GM23248 (cell line): ENCODE results near the gene MYO18B. TPM values are rescaled to one million over a fixed set of nuclear protein-coding genes. Genes with fewer than 3 reads are reported as not detected.

Source experiments
- DNase-seq: peaks from one replicate; pipeline ENCODE4 v3.0.0-alpha.2; 2015
- H2AFZ ChIP-seq: fragments of 200-600 bp; sonication (generic); 2 replicates; pipeline ENCODE4 v1.6.1; 2016; ENCODE audit warnings: antibody characterized with exemption
- H3F3A ChIP-seq: fragments of 200-600 bp; sonication (generic); 2 replicates; pipeline ENCODE4 v1.6.1; 2016; ENCODE audit warnings: mild to moderate bottlenecking, antibody characterized with exemption, mixed run types; ENCODE audit not compliant: insufficient read depth
- H3K27ac ChIP-seq: fragments of 200-600 bp; sonication (generic); 2 replicates; pipeline ENCODE4 v1.5.1; 2016; ENCODE audit warnings: mild to moderate bottlenecking
- H3K27me3 ChIP-seq: fragments of 200-600 bp; sonication (generic); replicated peaks from 2 replicates; pipeline ENCODE4 v1.6.1; 2016; ENCODE audit warnings: mild to moderate bottlenecking; ENCODE audit not compliant: insufficient read depth
- H3K36me3 ChIP-seq: fragments of 200-600 bp; sonication (generic); 2 replicates; pipeline ENCODE4 v1.6.1; 2016; ENCODE audit warnings: low read depth, mild to moderate bottlenecking
- H3K4me1 ChIP-seq: fragments of 200-600 bp; sonication (generic); 2 replicates; pipeline ENCODE4 v1.6.1; 2016; ENCODE audit warnings: mild to moderate bottlenecking; ENCODE audit not compliant: insufficient read depth
- H3K4me2 ChIP-seq: fragments of 200-600 bp; sonication (generic); one replicate; pipeline ENCODE4 v1.6.1; 2016; ENCODE audit warnings: mild to moderate bottlenecking; ENCODE audit not compliant: unreplicated experiment
- H3K4me3 ChIP-seq: fragments of 200-600 bp; sonication (generic); 2 replicates; pipeline ENCODE4 v1.5.1; 2016; ENCODE audit warnings: mild to moderate bottlenecking
- H3K79me2 ChIP-seq: fragments of 200-600 bp; sonication (generic); 2 replicates; pipeline ENCODE4 v1.6.1; 2016; ENCODE audit warnings: mild to moderate bottlenecking; ENCODE audit not compliant: insufficient read depth
- H3K9ac ChIP-seq: fragments of 200-600 bp; sonication (generic); 2 replicates; pipeline ENCODE4 v1.6.1; 2016; ENCODE audit warnings: mild to moderate bottlenecking
- H3K9me2 ChIP-seq: fragments of 200-600 bp; sonication (generic); 2 replicates; pipeline ENCODE4 v1.6.1; 2016; ENCODE audit warnings: mixed run types, mild to moderate bottlenecking, moderate library complexity; ENCODE audit not compliant: insufficient read depth
- H3K9me3 ChIP-seq: fragments of 200-600 bp; sonication (generic); one replicate; pipeline ENCODE4 v1.6.1; 2017; ENCODE audit warnings: low read depth
- H4K20me1 ChIP-seq: fragments of 200-600 bp; sonication (generic); 2 replicates; pipeline ENCODE4 v1.6.0; 2016; ENCODE audit not compliant: insufficient read depth
- EZH2 ChIP-seq: fragments of 200-600 bp; sonication (generic); IDR thresholded peaks from 2 replicates; pipeline ENCODE4 v1.6.1; 2018; ENCODE audit warnings: antibody characterized with exemption, mild to moderate bottlenecking; ENCODE audit not compliant: insufficient read depth, poor library complexity, severe bottlenecking
- EZH2phosphoT487 ChIP-seq: fragments of 200-600 bp; sonication (generic); IDR thresholded peaks from 2 replicates; pipeline ENCODE4 v1.6.1; 2018; ENCODE audit warnings: antibody characterized with exemption, moderate library complexity, mild to moderate bottlenecking, low read depth; ENCODE audit not compliant: insufficient read depth
- WGBS, 2 experiments: methylation state at CpG; one replicate each; pipeline ENCODE4 v1.1.6; 2015 to 2017; ENCODE audit warnings: low lambda C conversion rate in 2 of 2, low coverage in 1 of 2; ENCODE audit errors: missing lambda C conversion rate in 2 of 2; 5-methylcytosine and 5-hydroxymethylcytosine counted together
- in situ Hi-C: fragments of 300-500 bp; cut with MboI; formaldehyde crosslinking; loops from 2 replicates; pipeline ENCODE4 v1.15.0; 2020
- polyA plus RNA-seq: library from polyadenylated mRNA; unstranded; fragments of >200 nt; fragmentation: Nextera tagmentation; extraction: Ambion mirVana; gene quantifications from 2 replicates; pipeline ENCODE4 v1.2.1, GENCODE V29; 2016
- total RNA-seq: library from RNA; depleted of rRNA; stranded (reverse); fragments of >200 nt; shearing (Covaris generic); gene quantifications from 2 replicates; pipeline ENCODE4 v1.2.3, GENCODE V29; 2014

MYO18B gene
- total and polyA plus RNA-seq, 2 experiments from 2014 or later, result not detected

DNA sequence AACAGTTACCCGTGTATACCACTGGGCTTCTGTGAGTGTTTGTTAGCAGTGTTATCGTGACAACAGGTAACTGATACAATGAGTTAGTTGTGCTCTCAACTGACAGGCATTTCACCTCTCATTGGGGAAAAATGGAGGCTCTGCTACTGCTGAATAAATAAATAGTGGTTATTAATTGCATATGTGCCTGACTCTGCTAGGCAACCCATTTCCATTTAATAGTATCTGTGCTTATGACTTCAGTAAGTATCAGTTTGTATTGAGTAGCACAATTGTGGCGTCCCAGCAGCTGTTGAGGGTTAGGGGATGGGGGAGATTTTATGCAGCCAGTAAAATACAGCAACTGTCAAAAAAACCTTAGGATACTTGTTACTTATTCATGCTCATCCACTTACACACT, 303.9 kb downstream of the MYO18B start:
- H3K36me3 ChIP-seq, result no peaks in the 10 kb centered on the region
- no peak overlapping the region for H2AFZ ChIP-seq
- no peak for DNase-seq
- no peak overlapping the region for H3K9ac ChIP-seq
- no peaks in the 10 kb centered on the region for H3K9me2 ChIP-seq
- H3K9me3 ChIP-seq, result no peaks in the 10 kb centered on the region
- H3K4me3 ChIP-seq, result no peak overlapping the region
- no peaks in the 10 kb centered on the region for H4K20me1 ChIP-seq
- no peaks in the 10 kb centered on the region for H3K4me1 ChIP-seq
- H3K27ac ChIP-seq, result no peak overlapping the region
- no peaks in the 10 kb centered on the region for H3K27me3 ChIP-seq
- no peaks in the 10 kb centered on the region for H3F3A ChIP-seq
- 26 to 27% methylated on average over 3 of the region's 3 CpGs for whole genome bisulfite sequencing, 2 experiments
- in situ Hi-C loops, result no loop called here
- TF ChIP-seq EZH2 (no peak), EZH2phosphoT487 (no peak)
- no peaks in the 10 kb centered on the region for H3K79me2 ChIP-seq
- no peak overlapping the region for H3K4me2 ChIP-seq

DNA sequence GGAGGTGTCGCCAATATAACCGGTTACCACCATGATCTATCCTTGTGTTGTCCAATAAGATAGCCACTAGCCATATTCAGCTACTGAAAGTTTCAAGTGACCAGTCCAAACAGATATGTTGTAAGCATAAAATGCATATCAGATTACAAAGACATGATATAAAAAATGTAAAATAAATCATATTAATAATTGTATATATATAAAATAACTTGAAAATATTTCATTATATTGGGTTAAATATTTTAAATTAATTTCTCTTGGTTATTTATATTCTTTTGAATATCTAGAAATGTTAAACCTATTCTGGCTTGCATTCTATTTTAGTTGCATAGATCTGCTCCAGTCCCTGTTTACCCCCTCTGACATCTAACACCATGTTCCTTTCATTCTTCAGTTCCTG, 305.5 kb downstream of the MYO18B start:
- DNase-seq, result no peak
- H4K20me1 ChIP-seq, result no peaks in the 10 kb centered on the region
- H2AFZ ChIP-seq, result no peak overlapping the region
- H3K4me1 ChIP-seq, result no peaks in the 10 kb centered on the region
- no peak overlapping the region for H3K27ac ChIP-seq
- H3K4me3 ChIP-seq, result no peak overlapping the region
- no peak overlapping the region for H3K4me2 ChIP-seq
- no peaks in the 10 kb centered on the region for H3K79me2 ChIP-seq
- WGBS, 2 experiments, result 59 to 81% methylated on average over 2 of the region's 2 CpGs
- H3K27me3 ChIP-seq, result no peaks in the 10 kb centered on the region
- in situ Hi-C loops, result no loop called here
- TF ChIP-seq EZH2phosphoT487, result no peak
- no peak for TF ChIP-seq EZH2
- H3K9me3 ChIP-seq, result no peaks in the 10 kb centered on the region
- H3K9ac ChIP-seq, result no peak overlapping the region
- no peaks in the 10 kb centered on the region for H3F3A ChIP-seq
- no peaks in the 10 kb centered on the region for H3K9me2 ChIP-seq
- H3K36me3 ChIP-seq, result no peaks in the 10 kb centered on the region

DNA sequence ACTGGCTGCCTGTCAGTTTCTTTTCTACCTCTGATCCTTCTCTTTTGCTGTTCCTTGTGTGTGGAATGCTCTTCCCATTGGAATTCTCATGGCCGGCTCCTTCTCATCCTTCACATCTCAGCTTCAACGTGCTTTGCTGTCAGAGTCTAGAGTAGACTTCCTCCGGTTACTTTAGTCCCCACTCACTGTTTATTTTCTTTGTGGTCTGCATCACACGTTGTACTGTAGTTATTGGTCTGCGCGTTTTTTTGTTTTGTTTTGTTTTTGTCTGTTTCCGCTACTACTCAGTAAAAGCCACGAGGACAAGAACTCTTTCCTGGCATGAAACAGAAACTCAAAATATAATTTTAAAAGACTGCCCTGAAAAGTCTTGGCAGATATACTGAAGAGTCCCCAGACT, 305.9 kb downstream of the MYO18B start:
- Histone ChIP-seq H4K20me1 (no peaks in the 10 kb centered on the region), H3K36me3 (no peaks in the 10 kb centered on the region), H3K9ac (no peak overlapping the region), H3K4me3 (no peak overlapping the region), H3K79me2 (no peaks in the 10 kb centered on the region), H3K4me1 (no peaks in the 10 kb centered on the region), H3K9me3 (no peaks in the 10 kb centered on the region), H3K27me3 (no peaks in the 10 kb centered on the region), H3F3A (no peaks in the 10 kb centered on the region), H2AFZ (no peak overlapping the region), H3K4me2 (no peak overlapping the region), H3K27ac (no peak overlapping the region), H3K9me2 (no peaks in the 10 kb centered on the region)
- TF ChIP-seq EZH2phosphoT487 (no peak), EZH2 (no peak)
- DNase-seq, result no peak
- in situ Hi-C loops, result no loop called here
- WGBS, 2 experiments, result 27 to 29% methylated on average over 8 of the region's 8 CpGs

DNA sequence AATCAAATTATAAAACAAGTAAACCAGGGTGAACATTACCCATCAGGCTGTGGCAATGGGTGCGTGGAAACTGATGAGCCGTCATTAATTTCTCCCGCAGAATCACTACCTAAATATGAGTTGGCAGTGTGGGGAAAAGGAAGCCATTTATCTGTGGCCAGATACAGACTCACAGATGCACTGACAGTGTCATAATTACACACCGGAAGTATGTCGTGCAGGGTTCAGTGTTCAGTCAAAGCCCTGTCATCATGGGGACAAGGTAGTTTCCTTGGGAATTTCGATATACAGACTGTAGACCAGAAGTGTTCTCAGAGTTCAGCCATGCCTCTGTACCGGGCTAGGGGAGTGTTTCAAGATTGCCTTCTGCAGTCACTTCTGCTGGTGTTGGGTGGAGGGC, 308.1 kb downstream of the MYO18B start:
- no peaks in the 10 kb centered on the region for H3K9me3 ChIP-seq
- no peak overlapping the region for H3K9ac ChIP-seq
- no peak overlapping the region for H2AFZ ChIP-seq
- H3K79me2 ChIP-seq, result no peaks in the 10 kb centered on the region
- no peak for DNase-seq
- H3K27ac ChIP-seq, result no peak overlapping the region
- H3K9me2 ChIP-seq, result no peaks in the 10 kb centered on the region
- no peak overlapping the region for H3K4me3 ChIP-seq
- no peaks in the 10 kb centered on the region for H3K36me3 ChIP-seq
- 29 to 30% methylated on average over 7 of the region's 7 CpGs for WGBS, 2 experiments
- no peak overlapping the region for H3K4me2 ChIP-seq
- in situ Hi-C loops, result no loop called here
- no peaks in the 10 kb centered on the region for H4K20me1 ChIP-seq
- TF ChIP-seq EZH2, result no peak
- TF ChIP-seq EZH2phosphoT487, result no peak
- no peaks in the 10 kb centered on the region for H3K27me3 ChIP-seq
- no peaks in the 10 kb centered on the region for H3F3A ChIP-seq
- H3K4me1 ChIP-seq, result no peaks in the 10 kb centered on the region

DNA sequence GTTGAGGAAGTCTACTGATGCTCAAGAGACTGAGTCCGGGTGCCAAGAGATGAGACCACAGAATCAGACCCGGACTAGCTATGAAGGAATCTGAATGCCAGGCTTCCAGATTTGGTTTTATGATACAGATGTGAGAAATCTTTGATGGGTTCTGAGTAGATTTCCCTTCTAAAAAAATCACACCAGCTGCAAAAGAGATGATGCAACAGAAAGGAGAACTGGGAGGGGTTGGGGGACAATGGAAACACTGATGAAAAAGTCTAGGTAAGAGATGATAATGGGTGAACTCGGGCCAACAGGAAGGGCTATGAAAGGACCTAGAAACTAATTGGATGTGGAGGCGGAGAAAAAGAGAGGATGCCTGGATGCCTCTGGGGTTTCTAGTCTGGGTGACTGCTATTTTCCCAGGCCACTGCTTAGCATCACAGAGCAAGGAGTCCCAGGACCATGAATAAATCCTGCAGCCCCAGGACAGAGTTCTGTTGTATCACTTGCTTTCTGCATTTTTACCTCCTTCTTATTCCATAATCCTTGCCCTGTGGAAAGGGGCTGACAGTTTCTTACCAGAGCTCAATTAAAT, 311.8 kb downstream of the MYO18B start:
- DNase-seq, result no peak
- H3K9me3 ChIP-seq, result no peaks in the 10 kb centered on the region
- H3K27me3 ChIP-seq, result no peaks in the 10 kb centered on the region
- no peaks in the 10 kb centered on the region for H3K79me2 ChIP-seq
- no peaks in the 10 kb centered on the region for H3K36me3 ChIP-seq
- no peak overlapping the region for H3K9ac ChIP-seq
- no peaks in the 10 kb centered on the region for H3K9me2 ChIP-seq
- H2AFZ ChIP-seq, result no peak overlapping the region
- in situ Hi-C loops, result no loop called here
- H4K20me1 ChIP-seq, result no peaks in the 10 kb centered on the region
- H3K4me3 ChIP-seq, result no peak overlapping the region
- H3F3A ChIP-seq, result no peaks in the 10 kb centered on the region
- H3K4me2 ChIP-seq, result no peak overlapping the region
- H3K27ac ChIP-seq, result no peak overlapping the region
- TF ChIP-seq EZH2, result no peak
- TF ChIP-seq EZH2phosphoT487, result no peak
- H3K4me1 ChIP-seq, result no peaks in the 10 kb centered on the region
- WGBS, 2 experiments, result 11 to 17% methylated on average over 4 of the region's 4 CpGs
